Epithelial cell of esophagus (primary cell): ENCODE measurements around the gene LIPC.

ENCODE experiments used
- DNase-seq: peaks from one replicate; pipeline ENCODE4 v3.0.0; 2010; ENCODE audit warnings: low read depth
- H3K4me3 ChIP-seq: 2 replicates; pipeline ENCODE4 v1.5.1; 2011; ENCODE audit warnings: mild to moderate bottlenecking, low read length, control low read depth
- TF ChIP-seq, protein P1 (sequence below): IDR thresholded peaks from 2 replicates; pipeline ENCODE4 v1.5.1; 2011; ENCODE audit warnings: low read depth, mild to moderate bottlenecking, low read length, control low read depth, inconsistent platforms; ENCODE audit not compliant: insufficient read depth; ENCODE audit errors: missing control alignments

LIPC gene

DNA sequence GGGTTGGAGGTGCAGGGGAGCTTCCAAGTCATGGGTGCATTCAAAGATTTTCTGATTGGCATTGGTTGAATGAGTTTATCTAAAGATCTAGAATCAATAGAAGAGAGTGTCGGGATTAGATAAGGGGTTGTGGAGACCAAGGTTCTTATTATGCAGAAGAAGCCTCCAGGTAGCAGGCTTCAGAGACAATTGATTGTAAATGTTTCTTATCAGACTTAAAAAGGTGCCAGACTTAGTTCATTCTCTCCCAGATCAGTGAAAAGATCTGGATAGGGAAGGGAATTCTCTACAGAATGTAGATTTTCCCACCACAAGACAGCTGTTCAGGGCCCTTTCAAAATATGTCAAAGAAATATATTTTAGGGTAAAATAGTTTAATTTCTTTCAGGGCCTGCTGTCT, 129.5 kb downstream of the LIPC start:
- H3K4me3 ChIP-seq, result no peak overlapping the region
- TF ChIP-seq, protein P1, sequence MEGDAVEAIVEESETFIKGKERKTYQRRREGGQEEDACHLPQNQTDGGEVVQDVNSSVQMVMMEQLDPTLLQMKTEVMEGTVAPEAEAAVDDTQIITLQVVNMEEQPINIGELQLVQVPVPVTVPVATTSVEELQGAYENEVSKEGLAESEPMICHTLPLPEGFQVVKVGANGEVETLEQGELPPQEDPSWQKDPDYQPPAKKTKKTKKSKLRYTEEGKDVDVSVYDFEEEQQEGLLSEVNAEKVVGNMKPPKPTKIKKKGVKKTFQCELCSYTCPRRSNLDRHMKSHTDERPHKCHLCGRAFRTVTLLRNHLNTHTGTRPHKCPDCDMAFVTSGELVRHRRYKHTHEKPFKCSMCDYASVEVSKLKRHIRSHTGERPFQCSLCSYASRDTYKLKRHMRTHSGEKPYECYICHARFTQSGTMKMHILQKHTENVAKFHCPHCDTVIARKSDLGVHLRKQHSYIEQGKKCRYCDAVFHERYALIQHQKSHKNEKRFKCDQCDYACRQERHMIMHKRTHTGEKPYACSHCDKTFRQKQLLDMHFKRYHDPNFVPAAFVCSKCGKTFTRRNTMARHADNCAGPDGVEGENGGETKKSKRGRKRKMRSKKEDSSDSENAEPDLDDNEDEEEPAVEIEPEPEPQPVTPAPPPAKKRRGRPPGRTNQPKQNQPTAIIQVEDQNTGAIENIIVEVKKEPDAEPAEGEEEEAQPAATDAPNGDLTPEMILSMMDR, result no peak
- DNase-seq, result no peak

DNA sequence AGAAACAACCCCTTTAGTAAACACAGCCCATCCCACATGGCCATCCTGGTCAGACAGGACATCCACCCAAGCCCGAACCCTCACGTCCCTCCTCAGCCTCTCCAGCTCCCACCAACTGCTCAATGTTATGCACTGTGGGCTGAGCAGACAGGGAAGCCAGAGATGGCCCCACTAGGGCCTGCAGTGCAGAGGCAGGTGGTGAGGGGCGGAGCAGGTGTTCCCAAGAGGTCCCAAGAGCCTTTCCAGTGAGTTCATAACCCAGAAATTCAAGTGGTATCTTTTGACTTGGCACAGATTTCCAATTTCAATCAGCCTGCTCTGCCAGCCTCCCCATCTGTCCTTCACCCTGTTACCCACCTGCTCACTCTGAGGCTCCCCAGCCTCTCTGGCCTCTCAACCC, 130.3 kb downstream of the LIPC start:
- TF ChIP-seq, protein P1, result no peak
- H3K4me3 ChIP-seq, result no peak overlapping the region
- DNase-seq, result no peak

DNA sequence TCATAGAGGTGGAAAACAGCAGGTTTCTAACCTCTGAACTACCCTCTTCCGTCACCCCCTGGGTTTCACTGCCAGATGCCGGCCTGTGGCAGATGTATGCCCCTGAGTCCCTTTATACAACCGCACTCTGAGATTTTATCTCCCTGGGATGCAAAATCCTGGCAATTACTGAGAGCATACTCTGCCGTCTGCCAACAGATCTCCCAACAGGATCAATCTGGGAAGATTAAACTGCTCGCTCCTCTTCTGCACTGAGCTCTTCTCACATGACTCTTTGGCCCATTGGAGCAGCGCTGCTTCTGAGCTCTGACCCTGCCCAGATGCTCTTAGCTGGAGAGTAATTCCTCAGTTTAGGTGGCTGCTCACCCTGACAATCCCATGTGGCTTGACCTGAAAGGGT, 133.2 kb downstream of the LIPC start:
- no peak for DNase-seq
- TF ChIP-seq, protein P1, result no peak
- no peak overlapping the region for H3K4me3 ChIP-seq

DNA sequence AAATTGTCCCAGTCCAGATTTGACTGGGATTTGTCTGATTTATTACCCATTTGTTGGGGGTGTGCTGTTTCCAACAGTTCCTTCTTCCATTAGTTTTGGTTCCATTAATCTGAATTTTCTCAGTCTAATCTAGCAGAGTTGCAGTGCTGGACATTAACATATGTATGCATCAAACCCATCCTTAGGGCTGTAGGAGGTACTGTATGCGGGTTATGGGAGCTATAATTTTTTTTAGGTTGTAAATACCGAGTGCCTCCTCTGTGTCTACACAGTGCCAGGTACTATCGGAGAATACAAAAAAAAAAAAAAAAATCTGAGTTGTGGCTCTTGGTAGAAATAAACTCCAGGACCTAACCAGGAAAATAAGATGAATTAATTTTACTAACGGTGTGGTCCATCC, 133.8 kb downstream of the LIPC start:
- TF ChIP-seq, protein P1, result peak; percentile 5
- H3K4me3 ChIP-seq, result no peak overlapping the region
- no peak for DNase-seq

DNA sequence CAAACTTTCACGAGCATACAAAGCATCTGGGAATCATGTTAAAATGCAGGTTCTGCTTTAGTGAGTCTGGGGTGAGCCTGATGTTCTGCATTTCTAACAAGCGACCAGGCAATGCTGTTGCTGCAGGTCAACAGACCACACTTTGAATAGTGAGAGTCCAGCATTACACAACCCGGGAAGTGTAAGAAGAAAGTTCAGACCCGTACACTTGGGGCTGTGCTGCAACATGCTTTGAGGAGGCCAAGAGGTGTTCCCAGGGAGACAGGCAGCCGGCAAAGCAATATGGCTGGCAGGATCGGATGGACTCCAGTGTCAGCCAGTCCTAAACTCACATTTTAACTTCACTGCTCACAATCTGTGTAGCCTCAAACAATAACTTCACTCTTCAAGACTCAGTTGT, 134.2 kb downstream of the LIPC start:
- peak; percentile 53 for DNase-seq
- no peak overlapping the region for H3K4me3 ChIP-seq
- TF ChIP-seq, protein P1, result no peak

DNA sequence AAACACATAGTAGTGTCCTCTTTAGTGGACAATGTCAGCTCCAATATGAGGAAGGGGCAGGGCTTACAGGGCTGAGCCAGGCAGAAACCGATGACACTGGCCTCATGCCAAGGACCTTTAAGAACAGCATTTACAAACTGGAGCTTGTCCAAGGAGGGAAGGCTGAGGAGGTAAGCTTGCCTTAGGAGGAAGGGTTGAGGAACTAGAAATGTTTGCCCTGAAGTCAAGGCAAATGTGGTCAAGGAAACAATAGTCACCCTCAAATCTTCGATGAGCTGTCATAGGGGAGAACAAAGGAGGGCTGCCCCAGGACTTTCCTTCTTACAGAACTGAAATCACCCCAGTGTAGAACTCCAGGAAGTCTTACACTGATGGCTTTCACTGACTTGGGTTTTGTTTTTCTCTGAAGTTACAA, 136.4 kb downstream of the LIPC start:
- DNase-seq, result peak; percentile 50
- TF ChIP-seq, protein P1, result no peak
- no peak overlapping the region for H3K4me3 ChIP-seq

DNA sequence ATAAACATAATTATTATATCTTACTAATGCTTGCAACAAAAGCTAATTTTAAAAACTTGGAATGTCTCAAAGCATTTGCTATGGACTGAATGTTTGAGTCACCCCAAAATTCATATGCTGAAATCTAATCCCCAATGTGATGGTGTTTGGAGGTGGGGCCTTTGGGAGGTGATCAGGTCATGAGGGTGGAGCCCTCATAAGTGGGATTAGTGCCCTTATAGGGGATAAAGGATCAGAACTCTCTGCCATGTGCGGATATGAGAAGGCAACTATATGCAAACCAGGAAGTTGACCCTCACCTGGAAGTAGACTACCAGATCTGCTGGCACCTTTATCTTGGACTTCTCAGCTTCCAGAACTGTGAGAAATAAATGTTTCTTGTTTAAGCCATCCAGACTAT, 137.7 kb downstream of the LIPC start:
- no peak overlapping the region for H3K4me3 ChIP-seq
- no peak for DNase-seq
- TF ChIP-seq, protein P1, result no peak
